Left ventricle myocardium superior (tissue), 1 donor: ENCODE results near the gene SIPA1L3. TPM values are rescaled to one million over a fixed set of nuclear protein-coding genes. Genes with fewer than 3 reads are reported as not detected.

Experiments
- ATAC-seq: fragments of 200-7000 bp; cut with Tn5 transposase; one replicate; pipeline ENCODE4 v1.9.1; 2020; ENCODE audit warnings: mild to moderate bottlenecking, moderate library complexity
- DNase-seq: peaks from one replicate; pipeline ENCODE4 v3.0.0-alpha.2; 2020
- intact Hi-C: fragments of 100-400 bp; cut with micrococcal nuclease; formaldehyde crosslinking; loops from one replicate; pipeline ENCODE4 v1.11.0; 2022
- total RNA-seq: library from RNA; stranded (reverse); fragmentation: NEBNext Ultra II Directional; extraction: Animal tissue kit (Norgen Biotek cat#: 25700); gene quantifications from one replicate; pipeline ENCODE4 v1.2.1, GENCODE V29; 2021
- donor health status: DM: no; HTN: yes; CAD: no; lungs with severe emphysema.

The SIPA1L3 gene
- total RNA-seq, 1 donor from 2014 or later, result 10.5 TPM

DNA sequence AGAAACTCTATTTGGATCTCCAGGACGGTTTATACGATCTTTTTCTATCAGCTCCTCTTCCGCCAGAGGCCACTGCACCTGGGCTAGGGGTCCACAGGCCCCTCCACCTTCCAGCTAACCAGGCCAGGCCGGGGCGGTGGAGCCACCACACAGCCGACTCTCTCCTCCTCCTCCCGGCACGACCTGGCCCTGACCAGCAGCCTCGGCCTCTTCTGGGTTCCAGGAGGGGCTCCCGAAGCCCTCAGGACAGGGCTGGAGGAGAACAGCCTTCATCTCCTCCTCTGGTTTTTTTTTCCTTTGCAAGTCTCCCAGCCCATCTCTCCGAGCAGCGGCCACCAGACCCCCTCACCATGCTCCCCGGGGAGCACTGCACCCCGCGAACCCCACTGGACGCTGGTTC, 299.9 kb downstream of the SIPA1L3 start:
- DNase-seq (no peak), ATAC-seq (no peak)
- intact Hi-C loops, result no loop called here

DNA sequence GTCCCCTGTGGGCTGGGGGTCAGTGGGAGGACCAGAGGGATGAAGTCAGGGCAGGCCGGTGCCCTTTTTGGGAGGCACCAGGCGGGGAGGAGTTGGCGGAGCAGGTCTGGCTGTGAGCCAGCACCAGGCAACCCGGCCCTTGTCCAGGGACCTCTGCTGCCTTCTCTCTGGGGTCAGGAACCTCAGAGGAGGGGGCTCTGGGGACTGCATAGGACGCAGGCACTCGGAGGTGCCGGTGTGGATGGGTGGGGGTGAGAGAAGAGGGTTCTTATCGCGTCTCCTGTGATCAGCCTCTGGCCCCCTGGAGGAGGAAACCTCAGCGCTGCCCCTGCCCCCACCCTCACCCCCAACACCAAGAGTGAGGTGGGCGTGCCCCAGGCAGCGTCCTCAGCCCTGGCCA, 300.5 kb downstream of the SIPA1L3 start:
- no peak for DNase-seq
- ATAC-seq, result no peak
- intact Hi-C loops, result no loop called here

GRCh38 chr19:38208571-38208970, 301.6 kb downstream of the SIPA1L3 start:
- intact Hi-C loops, result no loop called here
- ATAC-seq, result no peak
- no peak for DNase-seq

DNA sequence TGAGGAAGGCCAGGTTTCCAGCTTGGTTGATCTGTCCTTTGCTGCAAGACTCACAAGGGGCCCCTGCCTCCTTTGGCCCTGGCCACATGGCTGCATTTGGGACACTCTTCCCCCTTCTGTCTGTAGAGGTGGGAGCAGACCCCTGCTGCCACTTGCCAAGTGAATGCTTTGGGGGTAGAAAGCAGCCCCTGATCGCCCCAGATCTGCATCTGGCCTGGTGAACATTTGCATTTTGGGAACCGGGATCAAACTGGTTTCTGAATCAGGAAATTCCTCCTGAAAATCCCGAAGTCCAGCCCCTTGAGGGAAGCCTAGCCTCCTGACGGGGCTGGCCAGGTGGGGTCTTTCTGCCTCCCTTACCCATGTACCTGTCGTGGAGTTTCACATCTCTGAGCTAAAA, 302.1 kb downstream of the SIPA1L3 start:
- intact Hi-C loops, result no loop called here
- ATAC-seq (no peak), DNase-seq (no peak)

DNA sequence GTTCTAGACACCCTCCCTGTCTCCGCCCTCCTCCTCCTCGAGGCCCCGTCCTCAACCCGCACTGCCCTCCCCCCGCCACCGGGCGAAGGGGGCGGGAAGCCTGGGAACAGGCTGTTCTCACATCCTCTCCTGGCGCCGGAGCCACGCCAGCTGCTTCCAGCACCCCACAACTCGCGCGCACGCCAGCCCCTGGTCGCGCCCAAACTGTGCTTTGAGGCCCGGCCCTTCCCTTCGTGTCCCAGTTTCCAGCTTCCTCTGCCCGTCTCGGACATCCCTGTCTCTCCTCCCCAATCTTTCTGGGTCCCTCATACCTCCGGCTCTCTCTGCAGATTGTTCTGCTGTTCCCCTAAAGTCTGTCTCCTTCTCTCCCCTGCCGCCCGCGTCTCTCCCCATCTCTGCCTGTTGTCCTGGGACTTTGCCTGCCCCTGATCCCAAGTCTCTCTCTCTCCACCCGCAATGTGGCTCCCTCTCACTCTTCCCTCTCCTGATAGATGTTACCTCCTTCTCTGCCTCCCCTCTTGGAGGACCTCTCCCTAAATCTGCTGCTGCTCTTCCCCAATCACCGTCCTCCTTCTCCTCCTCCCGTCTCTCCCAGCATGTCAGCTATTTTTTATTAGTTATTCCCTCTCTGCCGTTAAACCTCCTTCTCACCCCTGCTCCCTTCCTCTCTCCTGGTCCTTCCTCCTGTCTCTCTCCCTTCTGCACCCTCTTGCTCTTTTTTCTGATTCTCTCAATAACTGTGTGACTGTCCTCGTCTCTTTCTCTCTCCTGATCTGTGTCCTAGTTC, 302.9 kb downstream of the SIPA1L3 start:
- intact Hi-C loops, result no loop called here
- ATAC-seq (peak; percentile 91), DNase-seq (peak; percentile 92)

GRCh38 chr19:38210458-38210987, 303.5 kb downstream of the SIPA1L3 start:
- peak; percentile 78 for ATAC-seq
- intact Hi-C loops, result no loop called here
- DNase-seq, result peak; percentile 80

DNA sequence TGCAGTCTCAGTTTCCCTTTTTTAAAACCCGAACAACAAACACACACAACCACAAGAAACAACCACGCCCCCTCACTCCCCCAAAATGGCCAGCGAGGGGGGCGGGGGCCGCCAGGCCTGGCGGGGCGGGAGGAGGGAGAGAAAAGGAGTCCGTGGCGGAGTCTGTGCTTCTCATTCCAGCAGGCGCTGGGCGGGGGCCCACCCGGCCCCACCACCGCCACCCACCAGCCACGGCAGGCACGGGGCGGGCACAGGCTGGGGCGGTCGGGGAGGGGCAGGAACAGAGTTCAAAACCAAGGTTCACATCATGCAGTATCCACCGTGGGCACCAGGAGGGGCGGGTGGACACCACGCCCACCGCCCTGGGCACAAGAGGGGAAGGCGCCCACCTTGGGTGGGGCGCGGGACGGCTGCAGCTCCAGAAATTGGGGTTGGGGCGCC, 304.2 kb downstream of the SIPA1L3 start:
- DNase-seq, result no peak
- no peak for ATAC-seq
- intact Hi-C loops, result no loop called here

DNA sequence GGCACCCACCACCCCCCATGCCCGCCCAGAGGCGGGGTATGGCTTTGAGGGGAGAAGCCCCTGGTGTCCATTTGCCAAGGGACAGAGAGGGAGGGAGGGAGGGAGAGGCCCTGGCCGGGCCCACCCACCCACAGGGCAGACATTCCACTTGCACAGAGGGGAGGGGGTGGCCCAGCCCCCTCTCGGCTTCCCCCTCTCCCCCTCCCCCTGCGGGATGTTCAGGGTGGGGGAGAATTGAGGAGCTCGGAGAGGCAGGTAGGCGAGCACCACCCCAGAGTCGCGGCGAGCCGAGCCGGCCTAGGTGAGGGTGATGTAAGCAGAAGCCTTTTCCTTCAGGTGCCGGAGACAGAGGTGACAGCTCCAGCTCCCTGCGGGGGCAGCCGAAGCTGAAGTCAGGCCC, 304.8 kb downstream of the SIPA1L3 start:
- intact Hi-C loops, result no loop called here
- DNase-seq (no peak), ATAC-seq (no peak)

GRCh38 chr19:38213469-38213868, 306.5 kb downstream of the SIPA1L3 start:
- ATAC-seq (no peak), DNase-seq (no peak)
- intact Hi-C loops, result no loop called here

DNA sequence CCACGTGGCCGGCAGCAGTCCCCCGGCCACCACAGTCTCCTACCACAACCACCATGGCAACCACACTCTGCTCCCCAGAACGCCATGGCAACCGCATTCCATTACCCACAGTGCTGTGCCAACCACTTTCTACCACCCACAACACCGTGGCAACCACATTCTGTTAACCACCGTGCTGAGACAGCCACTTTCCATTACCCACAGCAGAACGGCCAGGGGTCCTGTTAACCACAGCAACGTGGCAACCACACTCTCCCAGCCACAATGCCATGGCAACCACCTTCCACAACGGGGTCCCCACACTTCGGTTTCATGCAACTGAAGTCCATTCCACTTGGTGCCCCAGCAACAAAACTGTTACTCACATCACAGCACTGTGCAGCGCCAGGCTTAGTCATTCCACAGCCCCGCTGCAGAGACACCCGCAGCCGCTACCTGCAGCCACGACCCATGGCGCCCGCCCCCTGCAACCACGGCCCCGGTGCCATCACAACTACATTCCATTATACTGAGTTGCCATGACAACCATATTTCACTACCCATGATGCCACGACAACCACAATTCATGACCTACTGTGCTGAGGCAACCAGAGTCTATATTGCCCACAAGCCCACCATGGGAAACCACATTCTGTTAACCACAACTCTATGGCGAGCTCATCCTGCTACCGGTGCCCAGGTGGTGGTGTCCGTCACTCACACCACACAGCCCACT, 307.1 kb downstream of the SIPA1L3 start:
- intact Hi-C loops, result no loop called here
- DNase-seq (no peak), ATAC-seq (no peak)

DNA sequence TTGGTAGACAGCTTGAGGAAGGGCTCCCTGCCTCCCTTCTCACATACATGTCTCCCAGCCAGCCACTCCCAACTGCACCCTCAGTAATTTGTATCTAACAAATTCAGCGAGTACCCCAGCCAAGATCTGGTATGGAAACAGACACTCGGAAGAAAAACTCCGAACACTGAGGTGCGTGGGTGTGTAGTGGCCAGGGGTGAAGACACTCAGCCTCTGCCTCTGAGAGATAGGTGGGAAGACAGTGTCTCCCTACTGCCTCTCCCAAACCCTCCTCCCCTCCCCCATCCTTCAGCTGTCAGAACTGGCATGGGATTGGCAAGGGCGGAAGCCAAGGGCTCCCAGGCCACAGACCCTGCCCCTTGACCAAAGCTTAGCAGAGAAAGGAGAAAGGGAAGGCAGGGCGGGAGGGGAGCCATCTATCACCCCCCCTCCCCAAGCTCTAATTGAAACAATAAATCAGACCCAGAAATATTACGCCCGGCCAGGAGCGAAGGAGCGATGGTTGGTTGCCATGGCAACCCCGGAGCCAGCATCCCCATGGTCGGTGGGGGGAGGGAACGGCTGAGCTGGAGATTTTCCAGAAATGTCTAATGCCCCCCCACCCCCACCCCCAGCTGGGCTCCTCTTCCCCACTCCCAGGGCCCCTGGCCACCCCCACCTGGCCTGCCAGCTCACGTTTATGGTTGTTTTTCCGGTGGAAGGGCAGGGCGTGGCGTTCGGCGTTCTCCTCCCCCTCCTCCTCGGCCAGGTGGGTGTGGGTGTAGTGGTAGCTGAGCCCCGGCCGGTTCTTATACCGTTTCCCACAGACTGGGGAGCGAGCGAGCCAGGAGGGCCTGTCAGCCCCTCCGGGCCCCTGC, 310.0 kb downstream of the SIPA1L3 start:
- DNase-seq (no peak), ATAC-seq (no peak)
- intact Hi-C loops, result no loop called here

DNA sequence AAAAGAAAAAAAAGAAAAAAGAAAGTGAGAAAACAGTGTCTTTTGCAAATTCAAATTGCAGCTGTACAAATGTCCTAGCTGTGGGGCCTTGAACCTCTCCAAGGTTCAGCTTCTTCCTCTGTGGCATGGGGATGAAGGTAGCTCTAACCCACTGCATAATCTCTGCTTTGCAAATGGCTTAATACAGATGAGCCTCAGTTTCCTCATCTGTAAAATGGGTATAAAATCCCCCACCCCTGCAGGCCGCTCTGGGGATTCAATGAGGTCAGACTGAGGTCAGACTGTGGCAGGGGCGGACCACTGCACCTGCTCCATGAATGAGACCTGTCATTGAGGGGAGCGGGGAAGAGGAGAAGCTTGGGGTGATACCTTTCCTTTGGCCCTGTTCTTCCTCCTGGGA, 311.2 kb downstream of the SIPA1L3 start:
- no peak for DNase-seq
- no peak for ATAC-seq
- intact Hi-C loops, result no loop called here

- no peak for DNase-seq
- intact Hi-C loops, result no loop called here
- ATAC-seq, result no peak
These were observed 312.2 kb downstream of the SIPA1L3 start for GRCh38 chr19:38219221-38219620.

DNA sequence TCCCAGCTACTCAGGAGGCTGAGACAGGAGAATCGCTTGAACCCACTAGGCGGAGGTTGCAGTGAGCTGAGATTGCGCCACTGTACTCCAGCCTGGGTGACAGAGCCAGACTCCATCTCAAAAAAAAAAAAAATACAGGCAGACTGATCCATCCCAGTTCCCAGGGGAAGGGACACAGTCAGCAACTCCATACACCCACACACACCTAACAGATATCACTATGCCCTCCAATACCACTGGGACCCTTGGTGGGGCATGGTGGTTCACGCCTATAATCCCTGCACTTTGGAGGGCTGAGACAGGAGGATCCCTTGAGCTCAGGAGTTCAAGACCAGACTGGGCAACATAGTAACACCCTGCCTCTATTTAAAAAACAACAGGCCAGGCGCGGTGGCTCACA, 314.4 kb downstream of the SIPA1L3 start:
- intact Hi-C loops, result no loop called here
- DNase-seq (no peak), ATAC-seq (no peak)

GRCh38 chr19:38221919-38222830, 315.2 kb downstream of the SIPA1L3 start:
- no peak for DNase-seq
- no peak for ATAC-seq
- intact Hi-C loops, result no loop called here

- intact Hi-C loops, result no loop called here
- DNase-seq (no peak), ATAC-seq (no peak)
These were observed 316.1 kb downstream of the SIPA1L3 start for GRCh38 chr19:38223119-38223523.

GRCh38 chr19:38223617-38224013, 316.6 kb downstream of the SIPA1L3 start:
- intact Hi-C loops, result no loop called here
- DNase-seq, result no peak
- no peak for ATAC-seq

DNA sequence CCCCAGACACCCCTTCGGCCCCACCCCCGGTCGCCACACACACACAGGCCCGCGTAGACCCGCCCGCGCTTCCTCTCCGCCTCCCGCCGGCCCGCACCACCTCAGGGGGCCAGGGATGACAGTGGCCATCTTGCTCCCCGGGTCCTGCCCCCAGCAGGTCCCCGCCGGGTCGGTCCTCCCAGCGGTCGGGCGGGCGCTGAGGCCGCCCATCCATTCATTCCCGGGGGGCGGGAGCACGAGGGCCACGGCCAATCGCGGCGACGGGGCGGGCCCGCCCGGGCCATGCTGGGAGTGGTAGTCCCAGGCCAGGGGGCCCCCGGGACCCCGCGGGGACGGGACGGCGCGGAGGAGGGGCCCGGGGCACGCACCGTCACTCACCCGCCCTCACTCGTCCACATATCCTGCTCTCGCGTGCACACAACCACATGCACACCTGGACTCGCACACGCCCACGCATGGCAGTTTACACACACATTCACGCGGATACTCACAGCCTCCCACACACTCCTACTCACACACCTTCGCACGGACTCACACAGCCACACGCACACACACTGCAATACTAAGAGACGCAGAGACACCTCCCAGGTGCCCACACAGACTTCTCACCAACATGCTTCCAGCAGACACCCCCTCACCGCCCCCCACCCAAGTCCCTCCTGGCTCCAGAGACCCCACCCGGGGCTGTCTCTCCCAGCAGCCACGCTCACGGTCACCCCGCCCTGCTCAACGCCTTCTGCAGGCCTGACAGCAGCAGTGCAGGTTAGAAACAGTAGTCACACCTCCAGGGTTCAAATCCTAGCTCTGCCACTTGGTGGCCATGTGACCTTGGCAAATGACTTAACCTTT, 317.2 kb downstream of the SIPA1L3 start, which contains the start of gene DPF1:
DPF1 (minus strand) TSS at position 209 of the 849 bp plus-strand sequence; CDS start at position 129, 80 bp downstream.
- intact Hi-C loops, result no loop called here
- peak; percentile 65 for DNase-seq
- ATAC-seq, result peak; percentile 85
